Kidney (tissue), 14 donors: ENCODE results near the gene ALPK1. TPM values are rescaled to one million over a fixed set of nuclear protein-coding genes. Genes with fewer than 3 reads are reported as not detected.

ENCODE experiments used
- DNase-seq, 5 donors: peaks; one replicate each; pipeline ENCODE4 v3.0.0-alpha.2; 2013 to 2020
- FAIRE-seq: peaks from 2 replicates; lab custom pipeline; 2012; peaks lifted over from hg19 to GRCh38; lab: Jason Lieb, UNC
- H3K27ac ChIP-seq, 2 donors: one replicate each; pipeline ENCODE4 v1.7.0; 2013; ENCODE audit warnings: low read depth in 2 of 2, low read length in 2 of 2, inconsistent platforms in 1 of 2
- H3K27me3 ChIP-seq: one replicate; pipeline ENCODE4 v1.7.1; 2013; ENCODE audit warnings: low read length, inconsistent platforms; ENCODE audit not compliant: control insufficient read depth, insufficient read depth
- H3K36me3 ChIP-seq, 3 donors: one replicate each; pipeline versions ENCODE4 v1.7.0 to v1.7.1; 2013; ENCODE audit warnings: low read length in 3 of 3, control low read depth in 1 of 3, inconsistent platforms in 1 of 3; ENCODE audit not compliant: insufficient read depth in 3 of 3, control insufficient read depth in 2 of 3
- H3K4me1 ChIP-seq, 3 donors: one replicate each; pipeline versions ENCODE4 v1.7.0 to v1.7.1; 2013; ENCODE audit warnings: low read length in 3 of 3, inconsistent platforms in 1 of 3, low read depth in 1 of 3; ENCODE audit not compliant: control insufficient read depth in 2 of 3, insufficient read depth in 2 of 3
- H3K4me3 ChIP-seq, 3 donors: one replicate each; pipeline versions ENCODE4 v1.7.0 to v1.8.1; 2013; ENCODE audit warnings: low read length in 3 of 3, control low read depth in 1 of 3, inconsistent platforms in 1 of 3
- H3K9ac ChIP-seq, 3 donors: one replicate each; pipeline versions ENCODE4 v1.7.0 to v1.7.1; 2013; ENCODE audit warnings: low read length in 3 of 3, control low read depth in 1 of 3, inconsistent platforms in 1 of 3
- H3K9me3 ChIP-seq, 3 donors: one replicate each; pipeline versions ENCODE4 v1.7.0 to v1.7.1; 2013; ENCODE audit warnings: low read length in 3 of 3, control low read depth in 1 of 3, inconsistent platforms in 1 of 3; ENCODE audit not compliant: control insufficient read depth in 2 of 3, insufficient read depth in 1 of 3
- CTCF ChIP-seq: IDR thresholded peaks from 3 replicates; pipeline ENCODE4 v1.5.1; 2012; ENCODE audit warnings: mild to moderate bottlenecking, moderate library complexity, borderline replicate concordance; ENCODE audit not compliant: insufficient read depth; ENCODE audit errors: extremely low read depth
- intact Hi-C: fragments of 100-400 bp; cut with DNase I; formaldehyde crosslinking; loops from one replicate; pipeline ENCODE4 v1.11.1; 2022
- polyA plus RNA-seq: library from polyadenylated mRNA; stranded (reverse); fragments of 350-450 nt; fragmentation: Illumina TruSeq; extraction: RNeasy Lipid Tissue Mini Kit (QIAGEN cat#74804); gene quantifications from one replicate; pipeline ENCODE4 v1.2.3, GENCODE V29; 2014; ENCODE audit warnings: low read depth, low replicate concordance; ENCODE audit not compliant: insufficient read depth
- total RNA-seq: library from RNA; stranded (reverse); fragmentation: NEBNext Ultra II Directional; extraction: Animal tissue kit (Norgen Biotek cat#: 25700); gene quantifications from one replicate; pipeline ENCODE4 v1.2.1, GENCODE V29; 2021
- donor health status: control.
- donor health status: control.
- donor health status: control.
- donor health status: control.
- donor health status: control.
- donor health status: DM: yes; HTN: yes; CAD: no.
- donor health status: Normal renal cell carcinoma (clear cell type).

ALPK1 gene
- total and polyA plus RNA-seq, 2 donors from 2014 or later: 5.9 to 33.5 TPM

- H3K36me3 ChIP-seq: no peaks in the 10 kb centered on the region
- intact Hi-C loops: no loop called here
- no peaks in the 10 kb centered on the region for H3K27me3 ChIP-seq
- H3K9me3 ChIP-seq: no peaks in the 10 kb centered on the region
- DNase-seq (no peak), FAIRE-seq (no peak)
- no peak overlapping the region for H3K4me3 ChIP-seq
- H3K4me1 ChIP-seq: no peaks in the 10 kb centered on the region
- no peak overlapping the region for H3K27ac ChIP-seq
- no peak for TF ChIP-seq CTCF
- H3K9ac ChIP-seq: no peak overlapping the region
Observed at GRCh38 chr4:112329672-112330375, 32.7 kb downstream of the ALPK1 start.

- H3K27ac ChIP-seq: no peak overlapping the region
- intact Hi-C loops: no loop called here
Observed at GRCh38 chr4:112330921-112331320, 33.8 kb downstream of the ALPK1 start.

GRCh38 chr4:112332398-112332797 lies 35.2 kb downstream of the ALPK1 start:
- FAIRE-seq (no peak), DNase-seq (no peak)
- Histone ChIP-seq H3K4me1 (no peaks in the 10 kb centered on the region), H3K27ac (no peak overlapping the region), H3K9ac (no peak overlapping the region), H3K4me3 (no peak overlapping the region), H3K36me3 (no peaks in the 10 kb centered on the region), H3K9me3 (no peaks in the 10 kb centered on the region), H3K27me3 (no peaks in the 10 kb centered on the region)
- TF ChIP-seq CTCF: no peak
- intact Hi-C loops: no loop called here

More at GRCh38 chr4:112330921-112331320, 33.8 kb downstream of the ALPK1 start:
- Histone ChIP-seq H3K4me1 (no peaks in the 10 kb centered on the region), H3K4me3 (no peak overlapping the region), H3K36me3 (no peaks in the 10 kb centered on the region), H3K27me3 (no peaks in the 10 kb centered on the region), H3K9ac (no peak overlapping the region), H3K9me3 (no peaks in the 10 kb centered on the region)
- no peak for TF ChIP-seq CTCF
- DNase-seq (no peak), FAIRE-seq (no peak)
